ENCODE data around the gene TEDC1.

TEDC1 gene

GRCh38 chr14:105496831-105497591, 6.0 kb downstream of the TEDC1 start:
- no peak for DNase-seq (ENCODE audit: low read depth in 2 of 2)

GRCh38 chr14:105497671-105498429, 6.8 kb downstream of the TEDC1 start:
- DNase-seq (ENCODE audit: low read depth in 2 of 2) = no peak

DNA sequence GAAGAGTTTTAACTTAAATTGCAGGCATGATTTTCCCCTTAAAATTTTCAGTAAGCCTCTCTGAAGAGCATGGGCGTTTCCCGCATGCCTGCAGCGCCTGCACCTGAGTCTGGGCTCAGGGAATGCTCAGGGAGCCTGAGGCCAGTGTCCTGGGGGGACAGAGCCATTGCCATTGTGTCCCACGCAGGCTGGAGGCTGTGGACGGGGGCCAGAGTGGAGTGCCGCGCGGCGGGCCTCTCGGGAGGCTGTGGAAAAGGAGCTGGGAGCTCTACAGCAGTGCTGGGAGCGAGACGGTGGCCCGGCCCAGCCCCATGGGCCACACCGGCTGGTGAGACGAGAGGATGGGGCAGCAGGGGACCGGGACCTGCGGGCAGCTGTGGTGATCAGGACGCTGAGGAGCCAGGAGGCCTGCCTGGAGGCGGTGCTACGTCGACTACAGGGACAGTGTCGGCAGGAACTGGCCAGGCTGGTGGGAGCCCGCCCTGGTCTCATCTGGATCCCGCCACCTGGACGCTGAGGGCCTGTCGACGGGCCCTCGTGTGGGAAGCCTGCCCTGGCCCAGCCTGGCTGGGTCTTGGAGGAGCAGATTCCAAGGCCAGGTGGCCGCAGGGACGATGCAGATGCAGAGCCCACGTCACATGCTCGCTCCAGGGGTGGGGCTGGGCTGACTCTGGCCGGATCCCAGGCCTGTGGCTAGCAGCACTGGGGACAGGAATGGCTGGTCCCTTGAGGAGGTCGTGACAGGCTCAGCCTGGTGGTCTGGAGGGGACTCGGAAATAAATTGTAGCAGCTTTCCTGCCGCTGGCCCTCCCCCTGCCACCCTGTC, 7.6 kb downstream of the TEDC1 start:
- DNase-seq (ENCODE audit: low read depth in 2 of 2) = no peak

DNA sequence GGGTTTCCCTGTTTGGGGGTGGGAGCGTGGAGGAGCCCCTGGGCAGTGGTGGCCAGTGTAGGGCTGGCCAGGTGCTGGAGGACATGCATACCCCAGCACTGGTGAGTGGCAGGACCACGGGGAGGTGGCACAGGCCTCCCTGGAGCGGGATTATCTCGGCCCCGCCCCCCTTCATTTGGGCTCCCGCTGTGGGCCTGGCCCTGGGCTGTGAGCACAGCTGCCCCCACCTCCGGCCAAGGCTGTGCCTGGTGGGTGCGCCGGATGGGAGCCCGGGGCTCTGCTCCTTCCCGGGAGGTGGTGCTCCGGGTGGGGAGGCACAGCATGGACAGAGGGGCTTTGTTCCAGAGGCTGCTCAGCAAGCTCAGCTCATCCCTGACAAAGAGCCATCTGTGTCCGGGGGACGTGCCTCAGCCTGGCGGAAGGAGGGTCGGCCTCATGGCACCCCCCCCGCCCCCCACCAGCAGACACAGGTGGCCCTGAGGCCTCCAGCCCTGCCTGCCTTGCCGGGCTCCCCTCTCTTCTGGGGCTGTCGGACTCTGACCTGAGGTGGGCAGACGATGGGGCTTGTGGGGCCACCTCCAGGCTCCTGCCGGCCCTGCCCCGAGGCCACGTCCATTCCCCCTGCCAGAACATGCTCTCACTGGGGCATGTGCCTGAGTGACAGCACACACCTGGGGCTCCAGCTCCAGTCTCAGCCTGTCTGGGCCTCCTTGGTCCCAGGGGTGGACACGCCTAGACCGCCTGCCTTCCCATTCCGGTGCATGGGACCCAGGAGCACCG, 8.4 kb downstream of the TEDC1 start:
- no peak for DNase-seq (ENCODE audit: low read depth in 2 of 2)

DNA sequence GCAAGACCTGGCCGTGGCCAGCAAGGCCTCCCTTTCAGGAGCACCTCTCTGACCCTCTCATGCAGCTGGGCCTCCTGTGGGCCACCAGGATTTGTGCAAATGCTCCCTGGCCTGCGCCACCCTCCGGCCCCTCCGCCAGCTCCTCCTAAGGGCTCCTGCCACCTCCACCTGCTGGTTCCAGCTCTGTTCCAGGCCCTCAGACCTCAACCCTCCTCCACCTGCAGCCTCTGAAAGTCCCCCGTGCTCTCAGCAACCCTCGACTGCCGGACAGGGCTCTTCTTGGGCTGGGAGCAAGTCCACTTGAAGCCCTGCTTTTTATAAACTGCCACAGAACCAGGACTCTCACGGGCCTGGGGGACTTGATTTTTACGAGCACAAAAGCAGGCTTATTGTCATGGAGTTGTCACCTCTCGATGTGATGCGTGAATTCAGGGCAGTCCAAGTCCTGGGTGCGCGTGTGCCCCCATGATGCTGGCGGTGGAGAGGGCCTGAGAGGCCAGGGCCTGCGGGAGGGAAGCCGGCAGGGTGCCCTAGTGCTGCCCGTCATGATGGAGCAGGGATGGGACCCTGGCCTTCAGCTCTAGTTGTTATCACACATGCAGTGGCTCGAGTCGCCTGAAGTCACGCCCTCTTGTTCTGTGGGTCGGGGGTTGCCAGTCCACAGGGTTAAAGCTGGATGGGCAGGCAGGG, 9.1 kb downstream of the TEDC1 start:
- no peak for DNase-seq (ENCODE audit: low read depth in 2 of 2)

- DNase-seq (ENCODE audit: low read depth in 2 of 2) = no peak
Measured at GRCh38 chr14:105500726-105501101, 9.7 kb downstream of the TEDC1 start.

DNA sequence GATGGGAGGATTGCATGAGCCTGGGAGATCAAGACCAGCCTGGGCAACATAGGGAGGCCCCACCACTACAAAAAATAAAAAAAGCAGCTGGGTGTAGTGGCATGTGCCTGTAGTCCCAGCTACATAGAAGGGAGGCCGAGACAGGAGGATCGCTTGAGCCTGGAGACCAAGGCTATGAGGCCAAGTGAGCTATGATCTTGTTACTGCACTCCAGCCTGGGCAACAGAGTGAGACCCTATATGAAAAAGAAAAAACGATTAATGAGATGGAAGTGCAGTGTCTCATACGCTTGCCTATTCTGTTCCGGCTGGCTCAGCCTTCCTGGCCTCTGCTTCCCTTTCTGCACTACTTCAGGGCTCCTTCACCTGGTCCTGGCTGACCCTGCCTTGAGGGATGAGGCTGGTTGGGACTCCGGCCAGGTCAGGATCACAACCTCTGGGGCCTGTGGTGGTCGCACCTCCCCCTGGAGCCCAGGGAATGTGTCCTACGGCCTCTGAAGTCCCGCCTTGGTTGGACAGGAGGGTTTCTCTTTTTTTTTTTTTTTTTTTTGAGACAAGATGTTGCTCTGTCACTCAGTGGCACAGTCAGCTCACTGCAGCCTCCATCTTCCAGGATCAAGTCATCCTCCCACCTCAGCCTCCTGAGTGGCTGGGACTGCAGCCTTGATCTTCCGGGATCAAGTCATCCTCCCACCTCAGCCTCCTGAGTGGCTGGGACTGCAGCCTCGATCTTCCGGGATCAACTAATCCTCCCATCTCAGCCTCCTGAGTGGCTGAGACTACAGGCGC, 10.7 kb downstream of the TEDC1 start:
- no peak for DNase-seq (ENCODE audit: low read depth in 2 of 2)

- no peak for DNase-seq (ENCODE audit: low read depth in 2 of 2)
Measured at GRCh38 chr14:105502446-105503295, 11.6 kb downstream of the TEDC1 start.

DNA sequence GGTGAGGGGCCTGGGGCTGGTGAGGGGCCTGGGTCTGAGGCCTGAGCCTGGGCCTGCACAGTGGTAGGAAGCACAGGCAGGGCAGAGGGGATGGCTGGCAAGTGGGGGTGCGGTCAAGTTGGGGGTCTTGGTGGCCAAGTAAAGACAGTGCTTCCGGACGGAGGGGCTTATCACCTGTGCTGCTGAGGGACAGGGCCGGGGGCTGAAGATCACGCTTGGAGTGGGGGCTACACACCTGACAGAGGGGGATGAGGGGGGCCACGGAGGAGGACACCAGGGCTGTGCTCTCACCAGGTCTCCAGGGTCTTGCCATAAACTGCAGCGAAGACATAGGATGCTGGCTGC, 12.2 kb downstream of the TEDC1 start:
- DNase-seq (ENCODE audit: low read depth in 2 of 2) = no peak

DNA sequence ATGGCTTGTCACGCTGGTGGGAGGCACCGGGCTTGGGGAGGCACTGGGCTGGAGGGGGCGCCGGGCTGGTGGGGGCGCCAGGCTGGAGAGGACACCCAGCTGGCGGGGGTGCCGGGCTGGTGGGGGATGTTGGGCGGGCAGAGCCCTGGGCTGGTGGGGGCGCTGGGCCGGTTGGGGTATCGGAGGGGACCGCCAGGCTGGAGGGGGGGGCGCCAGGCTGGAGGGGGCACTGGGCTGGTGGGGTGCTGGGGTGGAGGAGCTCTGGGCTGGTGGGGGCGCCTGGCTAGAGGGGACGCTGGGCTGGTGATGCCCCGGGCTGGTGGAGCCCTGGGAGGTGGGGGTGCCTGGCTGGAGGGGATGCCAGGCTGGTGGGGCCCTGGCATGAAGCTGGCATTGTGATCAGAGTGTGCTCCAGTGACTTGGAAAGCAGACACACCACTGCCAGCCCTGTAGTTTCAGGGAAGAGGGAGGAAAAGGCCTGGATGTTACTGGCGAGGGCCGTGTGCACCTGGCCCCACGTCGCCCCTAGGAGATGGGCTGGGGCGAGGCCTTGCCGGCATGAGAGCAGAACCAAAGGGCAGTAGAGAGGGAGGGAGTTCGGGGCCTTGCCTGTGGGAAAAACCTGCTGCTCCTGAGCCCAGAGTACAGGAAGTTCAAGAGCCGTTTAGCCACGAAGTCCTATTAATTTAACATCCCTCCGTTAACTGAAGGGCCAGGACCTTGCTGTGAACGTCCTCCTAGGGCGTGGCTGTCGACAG, 13.1 kb downstream of the TEDC1 start:
- no peak for DNase-seq (ENCODE audit: low read depth in 2 of 2)

DNA sequence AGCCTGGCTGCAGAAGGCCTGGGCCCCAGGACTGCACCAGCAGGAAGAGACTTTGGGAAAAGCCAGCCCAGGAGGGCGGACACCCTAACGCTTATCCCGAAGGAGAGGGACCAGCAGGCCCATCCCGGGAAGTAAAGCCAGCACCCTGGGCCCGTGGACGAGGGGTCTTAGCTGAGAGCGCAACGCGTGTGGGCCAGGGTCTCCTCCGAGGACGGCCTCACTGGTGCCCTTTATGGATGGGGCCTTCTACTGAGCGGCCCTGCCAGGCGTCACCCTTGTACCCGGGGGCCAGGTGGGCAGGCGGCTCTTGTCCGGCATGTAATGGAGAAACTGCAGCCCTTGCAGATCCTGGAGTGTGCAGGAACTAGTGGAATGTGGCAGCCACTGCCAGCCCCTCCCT, 14.1 kb downstream of the TEDC1 start:
- no peak for DNase-seq (ENCODE audit: low read depth in 2 of 2)

- no peak for DNase-seq (ENCODE audit: low read depth in 2 of 2)
Measured at GRCh38 chr14:105507247-105507646, 16.2 kb downstream of the TEDC1 start.

GRCh38 chr14:105508069-105508468, 17.0 kb downstream of the TEDC1 start:
- DNase-seq (ENCODE audit: low read depth in 2 of 2) = no peak

- DNase-seq (ENCODE audit: low read depth in 2 of 2) = no peak
Measured at GRCh38 chr14:105508601-105509000, 17.6 kb downstream of the TEDC1 start.

DNA sequence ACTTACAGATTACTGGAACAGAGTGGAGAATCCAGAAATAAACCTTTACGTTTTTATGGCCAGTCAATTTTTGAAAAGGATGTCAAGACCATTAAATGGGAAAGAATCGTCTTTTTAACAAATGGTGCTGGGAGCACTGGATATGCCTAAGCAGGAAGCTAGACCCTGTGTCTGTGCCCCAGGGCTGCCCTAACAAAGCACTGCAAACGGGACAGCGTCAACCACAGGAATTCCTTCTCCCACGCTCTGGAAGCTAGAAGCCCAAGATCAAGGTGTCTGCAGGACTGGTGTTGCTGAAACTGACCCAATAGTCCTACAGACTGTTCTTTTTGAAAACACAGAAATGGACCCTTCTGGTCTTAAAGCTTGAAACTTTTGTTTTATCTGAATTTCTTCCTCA, 26.1 kb downstream of the TEDC1 start:
- no peak for DNase-seq (ENCODE audit: low read depth in 2 of 2)

DNA sequence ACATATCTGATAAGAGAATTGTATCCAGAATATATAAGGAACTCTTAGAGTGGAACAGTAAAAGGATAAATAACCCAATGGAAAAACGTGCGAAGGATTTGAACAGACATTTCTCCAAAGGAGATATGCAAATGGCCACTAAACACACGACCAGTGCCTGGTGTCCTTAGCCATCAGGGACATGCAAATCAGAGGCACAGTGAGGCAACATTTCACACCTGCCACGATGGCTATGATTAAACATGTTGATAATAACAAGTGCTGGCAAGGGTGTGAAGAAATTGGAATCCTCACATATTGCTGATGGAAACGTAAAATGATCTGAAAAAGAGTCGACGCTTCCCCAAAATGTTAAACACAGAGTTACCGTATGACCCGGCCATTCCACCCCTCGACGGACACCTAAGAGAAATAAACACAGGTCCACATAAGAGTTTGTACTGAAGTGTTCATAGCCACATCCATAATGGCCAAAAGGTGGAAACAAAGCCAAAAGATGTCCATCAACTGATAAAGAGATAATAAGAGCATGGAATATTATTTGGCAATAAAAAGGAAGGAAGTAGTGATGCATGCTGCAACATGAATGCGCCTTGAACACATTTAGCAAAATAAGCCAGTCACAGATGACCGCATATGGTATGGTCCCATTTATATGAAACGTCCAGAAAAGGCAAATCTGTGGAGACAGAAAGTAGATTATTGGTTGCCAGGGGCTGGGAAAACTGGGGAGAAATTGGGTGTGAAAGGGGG, 29.1 kb downstream of the TEDC1 start:
- DNase-seq (ENCODE audit: low read depth in 2 of 2) = no peak

GRCh38 chr14:105525326-105525725, 34.3 kb downstream of the TEDC1 start:
- no peak for DNase-seq (ENCODE audit: low read depth in 2 of 2)
